Activated effector memory CD4-positive, alpha-beta T cell treated with anti-CD3 and anti-CD28 coated beads, Interleukin-2, amount 50 U/mL, for 16 hours (primary cell): Measurements from ENCODE around the gene ATF6B.
"Not testable (repeated sequence)": the region's sequence is repeated elsewhere in the genome, so short reads cannot be mapped to it uniquely, and the experiment has no call there.

Source experiments
- DNase-seq: peaks from one replicate; pipeline ENCODE4 v3.0.0-alpha.2; 2020

The ATF6B gene

DNA sequence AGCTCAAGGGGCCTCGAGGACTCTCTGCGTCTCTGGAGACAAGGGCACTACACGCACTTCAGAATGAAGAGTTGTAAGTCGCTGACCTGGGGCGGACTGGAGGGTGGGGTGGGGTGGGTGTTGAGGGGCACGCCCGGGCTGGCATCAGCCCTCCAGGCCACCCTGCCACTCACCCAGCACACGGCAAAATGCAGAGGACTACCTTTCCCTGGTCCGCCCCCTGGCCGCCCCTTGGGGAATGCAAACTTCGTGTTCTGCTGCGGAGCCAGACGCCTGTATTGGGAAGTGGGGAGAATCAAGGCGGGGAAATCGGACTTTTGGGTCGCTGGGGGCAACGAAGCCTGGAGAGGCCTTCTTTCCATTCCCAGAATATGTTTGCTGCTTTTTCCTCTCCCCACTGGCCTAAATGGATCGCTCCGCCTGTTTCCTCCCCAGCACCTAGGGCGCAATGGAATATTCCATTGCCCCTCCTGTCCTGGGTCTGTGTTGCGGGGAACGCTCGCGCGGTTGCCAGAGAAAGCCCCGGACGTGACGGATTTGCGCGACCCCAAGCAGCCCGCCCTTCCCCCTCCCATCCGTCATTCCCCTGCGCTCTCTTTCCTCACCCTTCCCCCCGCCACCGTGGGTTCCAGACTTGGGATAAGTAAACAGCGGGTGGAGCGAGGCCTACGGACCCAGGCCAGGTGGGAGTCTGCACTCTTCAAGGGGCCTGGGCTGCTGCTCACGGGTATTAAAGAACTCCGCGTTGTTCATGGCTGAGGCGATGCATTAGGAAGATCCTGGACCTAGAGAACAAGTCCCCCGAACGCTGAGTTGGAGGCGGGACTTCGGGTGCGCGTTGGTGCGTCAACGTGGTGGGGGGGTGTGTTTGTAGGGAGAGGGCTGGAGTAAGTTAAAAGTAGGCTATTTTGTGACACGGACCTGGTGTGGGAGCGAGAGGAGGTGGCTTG, 25.8 kb upstream of the ATF6B start, which contains the start of gene PPT2:
Gene PPT2 (plus strand): TSS at position 578 of the 950 bp plus-strand sequence. CDS start 454 bp downstream, outside the sequence.
- peak; percentile 86 for DNase-seq

DNA sequence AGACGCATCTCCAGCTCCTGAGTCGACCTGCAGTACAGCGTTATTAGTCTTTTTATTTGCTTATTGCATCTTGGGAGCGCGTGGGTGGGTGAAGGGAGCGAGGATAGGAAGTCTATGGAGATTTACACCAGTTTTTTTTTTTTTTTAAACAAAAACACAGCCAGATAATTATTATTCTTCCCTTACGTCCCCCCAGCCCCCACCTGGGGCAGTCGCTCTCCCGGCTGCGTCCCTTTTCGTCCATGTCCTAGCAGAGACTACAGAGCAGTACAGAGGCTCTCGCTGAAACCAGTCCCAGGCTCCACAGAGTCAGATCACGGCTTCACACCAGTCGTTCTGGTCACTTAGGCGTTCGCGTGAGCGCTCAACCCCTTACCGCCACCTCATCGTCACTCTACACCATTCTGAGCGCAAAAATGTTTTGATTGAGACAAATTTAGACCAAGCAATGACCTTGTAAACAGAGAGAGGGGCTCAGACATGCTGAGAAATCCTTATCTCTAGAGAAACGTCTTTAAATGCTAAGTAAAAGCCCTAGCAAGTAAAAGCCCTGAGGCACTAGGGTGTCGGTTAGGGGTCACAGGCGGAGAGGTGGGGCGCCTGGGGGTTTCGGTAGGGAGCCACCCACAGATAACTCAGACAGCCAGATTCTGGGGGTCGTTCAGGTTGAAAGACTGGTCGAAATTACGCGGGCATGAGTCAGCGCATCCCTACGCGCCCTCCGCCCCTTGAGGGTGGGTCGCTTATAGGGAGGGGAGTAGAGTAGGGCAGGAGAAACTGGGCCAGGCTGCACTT, 24.9 kb upstream of the ATF6B start:
- no peak for DNase-seq

GRCh38 chr6:32151863-32152768, 24.1 kb upstream of the ATF6B start, which contains the start of gene PRRT1:
TSS of gene PRRT1 (minus strand) at chr6:32151939. CDS start at chr6:32151827, 112 bp downstream.
- no peak for DNase-seq

DNA sequence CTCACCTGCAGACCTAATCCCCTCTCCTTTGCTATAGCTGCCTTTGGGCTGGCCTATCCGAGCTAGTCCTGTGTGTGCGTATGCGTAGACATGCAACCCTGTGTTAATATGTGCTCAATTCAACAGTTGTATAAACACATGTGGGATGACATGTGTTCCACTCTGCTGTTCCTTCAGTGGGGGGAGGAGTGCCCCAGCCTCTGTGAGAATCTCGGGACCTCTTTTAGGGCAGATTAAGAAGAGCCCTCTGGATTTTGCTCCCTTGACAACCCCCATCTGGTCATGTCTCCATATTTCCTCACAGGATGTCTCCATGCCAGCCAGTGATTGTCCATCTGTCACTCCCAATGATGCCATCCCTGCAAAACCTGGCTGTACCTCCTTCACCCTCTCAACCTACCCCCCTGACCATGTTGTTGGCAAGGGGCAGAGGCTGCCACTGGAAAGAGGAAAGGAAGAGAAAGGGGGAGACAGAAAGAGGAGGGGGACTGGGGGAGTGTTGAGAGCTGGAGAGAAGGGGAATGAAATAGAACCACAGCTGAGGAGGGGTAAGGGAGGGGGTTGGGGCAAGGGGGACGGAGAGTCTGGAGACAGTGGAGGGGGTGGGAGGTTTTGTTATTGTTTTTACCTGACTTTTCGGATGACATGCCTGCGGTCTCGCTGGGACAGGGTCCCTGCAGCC, 23.3 kb upstream of the ATF6B start:
- no peak for DNase-seq

DNA sequence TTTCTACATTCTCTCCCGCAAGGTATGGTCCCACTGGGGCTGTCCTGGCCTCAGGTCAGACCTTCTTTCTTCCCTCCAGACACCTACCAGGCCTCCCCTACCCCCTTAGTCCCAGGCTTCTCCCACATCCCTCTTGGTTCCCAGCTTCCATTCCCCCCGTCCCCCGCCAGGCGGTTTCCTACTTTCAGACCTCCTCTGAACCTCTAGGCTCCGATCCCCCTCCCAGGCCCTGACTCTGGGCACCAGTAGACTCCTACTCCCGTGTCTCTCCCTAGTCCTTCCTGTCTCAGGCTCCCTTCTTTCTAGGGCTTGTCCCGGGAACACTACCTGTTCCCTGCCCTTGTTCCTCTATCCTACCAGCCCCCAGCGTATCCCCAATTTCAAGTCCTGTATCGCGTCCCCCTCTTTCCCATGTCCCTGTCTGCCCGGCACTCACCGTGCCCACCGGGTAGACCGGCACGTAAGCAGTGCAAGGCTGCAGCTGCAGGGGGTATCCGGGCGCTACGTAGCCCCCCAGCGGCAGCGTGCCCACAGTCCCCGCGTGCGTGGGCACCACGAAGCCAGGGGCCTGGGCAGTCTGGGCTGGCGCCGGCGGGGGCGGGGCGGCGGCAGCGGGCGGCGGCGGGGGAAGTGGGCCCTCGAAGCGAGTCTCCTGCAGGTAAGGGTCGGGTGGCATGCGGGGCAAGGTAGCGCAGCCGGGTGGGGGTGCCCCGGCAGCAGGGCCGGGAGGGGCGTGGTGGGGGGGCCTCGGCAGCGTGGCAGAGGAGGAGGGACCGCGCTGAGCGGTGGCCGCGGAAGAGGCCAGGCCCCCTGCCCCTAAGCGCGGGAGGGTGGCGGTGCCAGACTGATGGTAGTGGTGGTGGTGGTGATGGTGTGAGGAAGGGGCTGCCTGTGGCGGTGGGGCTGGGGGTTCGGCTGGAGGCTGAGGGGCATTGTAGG, 22.2 kb upstream of the ATF6B start:
- no peak for DNase-seq

DNA sequence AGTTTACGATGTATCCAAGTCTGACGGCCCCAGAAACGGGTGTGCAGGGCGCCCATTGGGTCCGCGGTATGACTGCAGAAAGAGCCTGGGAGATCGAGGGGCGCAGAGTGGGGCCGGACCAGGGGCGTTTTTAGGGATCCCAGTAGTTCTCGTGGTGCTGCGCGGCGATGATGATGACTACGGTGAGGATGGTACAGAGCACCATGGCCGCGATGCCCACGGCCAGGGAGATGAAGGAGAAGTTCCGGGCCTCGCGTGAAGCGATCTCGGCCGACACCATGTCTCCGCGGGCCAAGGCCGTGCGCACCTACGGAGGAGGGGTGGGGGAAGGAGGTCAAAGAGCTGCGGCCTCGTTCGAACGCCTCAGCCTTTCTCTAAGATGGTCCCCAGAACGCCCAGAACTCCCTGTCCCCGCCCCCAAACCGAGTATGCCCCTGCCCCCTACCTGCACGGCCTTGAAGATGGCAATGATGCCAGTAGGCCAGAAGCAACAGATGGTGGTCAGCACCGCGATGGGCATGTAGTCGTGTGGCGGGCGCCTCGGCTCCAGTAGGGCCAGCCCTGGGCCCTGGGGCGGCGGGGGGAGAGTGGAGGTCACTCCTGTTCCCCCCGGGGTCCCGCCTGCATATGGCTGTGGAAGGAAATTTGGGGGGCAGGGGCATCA, 21.2 kb upstream of the ATF6B start:
- DNase-seq: no peak

GRCh38 chr6:32148289-32149091, 20.4 kb upstream of the ATF6B start:
- DNase-seq: peak; percentile 88

GRCh38 chr6:32147401-32148132, 19.5 kb upstream of the ATF6B start:
- DNase-seq: no peak

DNA sequence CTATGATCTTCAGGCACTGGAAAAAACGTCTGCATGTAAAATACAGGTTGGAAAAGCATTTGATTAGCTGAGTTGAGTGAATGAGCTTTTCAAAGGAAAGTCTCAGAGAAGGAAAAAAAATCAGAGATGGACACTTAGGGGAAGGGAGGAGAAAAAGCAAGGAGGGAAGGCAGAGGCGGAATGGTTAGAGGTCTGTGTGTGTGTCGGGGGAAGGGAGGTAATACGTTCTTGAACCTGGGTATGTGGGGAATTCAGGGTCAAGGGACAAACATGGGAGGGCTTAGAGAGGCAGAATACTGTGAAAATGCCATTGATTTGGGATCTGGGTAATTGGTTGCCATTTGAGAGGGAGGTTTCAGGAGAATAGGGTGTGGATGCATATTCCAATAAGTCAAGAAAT, 18.6 kb upstream of the ATF6B start:
- DNase-seq: no peak

DNA sequence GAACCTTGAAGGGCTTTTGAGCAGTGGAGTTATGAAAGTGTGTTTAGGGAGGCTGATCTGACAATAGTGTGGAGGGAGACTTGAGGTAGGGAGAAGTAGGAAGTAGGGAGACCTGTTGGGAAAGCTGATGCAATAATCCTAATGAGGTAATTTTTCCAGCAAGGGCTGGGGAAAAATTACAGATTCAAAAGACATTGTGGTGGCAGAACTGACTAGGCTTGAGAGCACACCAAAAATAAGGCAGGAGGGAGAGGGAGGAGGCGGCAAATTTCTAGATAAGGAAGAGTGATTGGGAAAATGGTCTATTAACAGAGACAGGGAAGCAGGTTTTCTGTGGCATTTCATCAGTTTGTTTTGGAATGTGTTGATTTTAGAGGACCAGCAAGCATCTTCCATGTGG, 18.2 kb upstream of the ATF6B start:
- DNase-seq: no peak

DNA sequence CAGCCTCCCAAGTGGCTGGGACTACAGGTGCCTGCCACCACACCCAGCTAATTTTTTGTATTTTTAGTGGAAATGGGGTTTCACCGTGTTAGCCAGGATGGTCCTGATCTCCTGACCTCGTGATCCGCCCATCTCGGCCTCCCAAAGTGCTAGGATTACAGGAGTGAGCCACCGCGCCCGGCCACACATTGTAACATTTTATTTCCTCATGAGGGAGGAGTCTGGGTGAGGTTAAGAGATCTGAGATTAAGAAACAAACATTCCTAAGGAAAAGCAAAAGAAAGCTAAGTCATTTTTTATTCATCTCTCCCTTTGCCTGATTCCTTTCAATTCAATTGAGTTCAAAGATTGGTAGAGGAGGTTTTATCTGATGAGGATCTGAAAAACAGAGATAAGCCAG, 16.2 kb upstream of the ATF6B start:
- DNase-seq: not testable (repeated sequence)

GRCh38 chr6:32140420-32141046, 12.5 kb upstream of the ATF6B start:
- DNase-seq: no peak

DNA sequence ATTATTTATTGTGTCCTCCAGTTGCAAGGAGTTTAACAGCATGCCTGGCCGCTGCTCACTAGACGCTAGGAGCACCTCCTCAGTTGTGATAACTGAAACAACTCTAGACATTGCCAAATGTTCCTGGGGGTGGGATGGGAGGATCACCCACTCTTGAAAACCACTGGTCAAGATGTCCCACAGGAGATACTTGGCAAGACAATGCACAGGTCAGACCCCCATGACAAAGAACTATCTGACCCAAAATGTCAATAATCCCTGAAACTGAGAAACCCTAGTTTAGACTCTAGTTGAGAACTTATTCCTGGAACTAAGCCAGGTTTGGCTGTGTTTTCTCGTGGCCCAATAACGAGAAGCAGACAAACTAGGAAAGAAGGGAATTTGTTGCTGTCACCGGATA, 11.5 kb upstream of the ATF6B start:
- no peak for DNase-seq

GRCh38 chr6:32137454-32137853, 9.4 kb upstream of the ATF6B start:
- DNase-seq: no peak

DNA sequence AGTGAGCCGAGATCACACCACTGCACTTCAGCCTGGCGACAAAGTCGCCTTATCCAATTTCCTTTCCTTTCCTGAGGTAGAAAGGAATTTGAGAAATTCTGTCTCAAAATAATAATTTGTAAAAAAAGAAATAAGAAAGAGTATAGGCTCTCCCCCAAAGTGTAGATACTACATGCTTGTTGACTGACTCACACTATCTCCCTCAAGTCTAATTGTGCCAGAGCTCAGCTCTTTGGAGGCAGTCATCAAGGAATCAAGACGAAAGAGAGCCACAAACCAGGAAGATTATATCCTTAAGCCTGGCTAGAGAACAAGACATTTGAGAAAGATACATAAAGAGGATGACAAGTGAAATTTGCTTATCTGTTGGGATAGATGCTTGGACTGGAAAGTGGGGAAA, 5.7 kb upstream of the ATF6B start:
- DNase-seq: no peak

DNA sequence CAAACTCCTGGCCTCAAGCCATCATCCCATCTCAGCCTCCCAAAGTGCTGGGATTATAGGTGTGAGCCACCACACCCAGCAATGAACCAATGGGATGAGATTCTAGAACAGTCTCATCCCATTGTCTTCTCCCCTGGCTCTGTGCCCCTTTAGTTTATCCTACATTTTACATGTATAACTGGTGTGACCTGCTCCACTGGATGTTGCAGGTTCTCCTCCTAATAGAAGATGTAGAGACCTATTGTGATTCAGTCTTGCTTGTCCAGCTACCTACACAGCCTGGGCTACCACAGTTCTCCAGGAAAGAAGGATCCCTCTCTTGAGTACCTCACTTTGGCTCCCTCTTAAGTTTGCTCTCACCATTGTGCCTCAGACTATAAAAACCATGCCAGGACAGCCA, 4.1 kb upstream of the ATF6B start:
- no peak for DNase-seq

DNA sequence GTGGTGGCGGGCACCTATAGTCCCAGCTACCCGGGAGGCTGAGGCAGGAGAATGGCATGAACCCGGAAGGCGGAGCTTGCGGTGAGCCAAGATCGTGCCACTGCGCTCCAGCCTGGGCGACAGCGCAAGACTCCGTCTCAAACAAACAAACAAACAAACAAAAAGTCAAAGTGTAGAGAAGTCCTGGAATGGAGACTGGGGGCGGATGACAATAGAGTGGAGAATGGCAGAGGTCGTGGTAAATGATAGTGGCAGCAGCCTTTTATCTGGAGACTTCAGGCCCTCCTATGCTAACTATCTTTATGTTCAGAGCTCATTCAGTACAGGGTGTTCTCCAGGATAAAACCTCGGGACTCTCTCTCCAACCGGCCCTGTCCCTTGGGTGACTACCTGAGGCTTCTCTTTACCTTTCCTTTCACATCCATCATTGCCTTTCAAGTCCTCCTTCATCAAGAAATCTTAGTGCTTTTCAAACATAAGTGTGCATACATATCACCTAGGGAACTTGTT, 3.4 kb upstream of the ATF6B start:
- no peak for DNase-seq
